Pancreas (tissue), 10 donors: ENCODE measurements around the gene TMEM256. TPM values are rescaled to one million over a fixed set of nuclear protein-coding genes. Genes with fewer than 3 reads are reported as not detected.

Experiments used
- ATAC-seq, 4 donors: fragments of 200-7000 bp; cut with Tn5 transposase; one replicate each; pipeline versions ENCODE4 v1.8.0 to v1.9.1; 2020; ENCODE audit warnings: mild to moderate bottlenecking in 4 of 4, moderate library complexity in 4 of 4
- DNase-seq, 6 donors: peaks; one replicate each; pipeline ENCODE4 v3.0.0-alpha.2; 2020
- FAIRE-seq: peaks from 2 replicates; lab custom pipeline; 2012; peaks lifted over from hg19 to GRCh38; lab: Jason Lieb, UNC
- H3K27ac ChIP-seq, 4 donors: fragments of 200-600 bp; sonication (generic); 1 replicate in 3 of 4; 2 replicates in 1 of 4; pipeline versions ENCODE4 v1.5.0 to v1.8.0; 2020
- H3K27me3 ChIP-seq, 4 donors: fragments of 200-600 bp; one replicate each; pipeline ENCODE4 v1.8.0; 2021
- H3K36me3 ChIP-seq, 3 donors: fragments of 200-600 bp; sonication (generic) in 1 of 3; one replicate each; pipeline versions ENCODE4 v1.5.0 to v1.8.0; 2020 to 2021
- H3K4me1 ChIP-seq, 3 donors: fragments of 200-600 bp; one replicate each; pipeline ENCODE4 v1.8.0; 2021
- H3K4me3 ChIP-seq, 4 donors: fragments of 200-600 bp; sonication (generic) in 2 of 4; one replicate each; pipeline versions ENCODE4 v1.5.0 to v1.8.0; 2020 to 2021
- H3K9me3 ChIP-seq, 4 donors: fragments of 200-600 bp; one replicate each; pipeline ENCODE4 v1.8.0; 2021
- CTCF ChIP-seq, 4 donors: fragments of 200-600 bp; sonication (generic) in 3 of 4; IDR thresholded peaks; one replicate each; pipeline versions ENCODE4 v1.5.0 to v1.8.0; 2021; ENCODE audit warnings: antibody characterized with exemption in 4 of 4
- WGBS, 2 donors: extraction: QIAGEN DNeasy Blood & Tissue Kit; methylation state at CpG; one replicate each; pipeline ENCODE4 v1.1.7; 2013; 5-methylcytosine and 5-hydroxymethylcytosine counted together
- intact Hi-C, 3 donors: fragments of 100-400 bp; cut with DNase I; formaldehyde crosslinking; loops; one replicate each; pipeline versions ENCODE4 v1.11.1 to v1.14.2; 2022
- polyA plus RNA-seq, 2 donors: library from polyadenylated mRNA; stranded (reverse); fragments of 200-250 nt; gene quantifications; one replicate each; pipeline ENCODE4 v1.2.3, GENCODE V29; 2013
- total RNA-seq, 6 donors: library from RNA; stranded (reverse); fragmentation: NEBNext Ultra II Directional in 4 of 6; extraction: Animal tissue kit (Norgen Biotek cat#: 25700) in 4 of 6; gene quantifications; one replicate each; pipeline versions ENCODE4 v1.2.1 to v1.2.4, GENCODE V29; 2021 to 2023
- donor health status: healthy with polysubstance abuse.
- donor health status: DM: no; HTN: no; CAD: no; lungs with moderate emphysema.
- donor health status: DM: no; HTN: no; CAD: no.
- donor health status: control.
- donor health status: control.
- donor health status: Bipolar disorder and iron deficiency.
- donor health status: DM: yes; HTN: yes; CAD: no.
- donor health status: DM: no; HTN: no; CAD: no.
- donor health status: DM: no; HTN: no; CAD: no.
- donor health status: DM: yes; HTN: yes; CAD: no.

Gene TMEM256
- total and polyA plus RNA-seq, 8 donors = 32.8 to 119 (median 51.2) TPM

- FAIRE-seq (no peak), DNase-seq (no peak), ATAC-seq (no peak)
- H3K9me3 ChIP-seq = no peaks in the 10 kb centered on the region
- H3K27ac ChIP-seq = no peak overlapping the region
- TF ChIP-seq CTCF (IDR thresholded peaks at IDR 0.05) = no peak
- 59 to 64% methylated on average over 8 of the region's 8 CpGs for WGBS, 2 donors
- intact Hi-C loops = loop anchor here in 2 of 3 donors (10.0 kb wide), 3 partner anchors 78 to 228 kb away; partner anchors contain the start of genes FGF11 (in 2 of the 2), TMEM102 (in 2 of the 2), MPDU1 (in 1 of the 2) and TNFSF13 (in 1 of the 2)
- H3K36me3 ChIP-seq = no peaks in the 10 kb centered on the region
- no peak overlapping the region for H3K4me3 ChIP-seq
- H3K4me1 ChIP-seq = peaks cover 0 to 12% (median 8%) of the 10 kb centered on the region in 3 donors
- H3K27me3 ChIP-seq = no peaks in the 10 kb centered on the region
These were observed 47.1 kb downstream of the TMEM256 start for GRCh38 chr17:7356756-7357155.

- Histone ChIP-seq H3K9me3 (no peaks in the 10 kb centered on the region), H3K4me1 (peaks cover 0 to 12% (median 8%) of the 10 kb centered on the region in 3 donors), H3K36me3 (no peaks in the 10 kb centered on the region), H3K27ac (no peak overlapping the region), H3K27me3 (no peaks in the 10 kb centered on the region), H3K4me3 (no peak overlapping the region)
- intact Hi-C loops = loop anchor here in 2 of 3 donors (10.0 kb wide), 3 partner anchors 79 to 229 kb away; partner anchors contain the start of genes FGF11 (in 2 of the 2), TMEM102 (in 2 of the 2), MPDU1 (in 1 of the 2) and TNFSF13 (in 1 of the 2)
- DNase-seq (peak; percentile 75 to 93 (median 88)), FAIRE-seq (no peak), ATAC-seq (peak; percentile 21 to 61 (median 54))
- TF ChIP-seq CTCF (IDR thresholded peaks at IDR 0.05) = peak; percentile 62 to 88 (median 80)
- 6% methylated on average over 12 of the region's 12 CpGs for WGBS, 2 donors
These were observed 47.8 kb downstream of the TMEM256 start for GRCh38 chr17:7356072-7356549.

GRCh38 chr17:7355573-7355972 lies 48.3 kb downstream of the TMEM256 start:
- H3K36me3 ChIP-seq = no peaks in the 10 kb centered on the region
- H3K4me1 ChIP-seq = peaks cover 0 to 14% (median 8%) of the 10 kb centered on the region in 3 donors
- no peak for ATAC-seq
- intact Hi-C loops = loop anchor here in 2 of 3 donors (10.0 kb wide), 3 partner anchors 79 to 229 kb away; partner anchors contain the start of genes FGF11 (in 2 of the 2), TMEM102 (in 2 of the 2), MPDU1 (in 1 of the 2) and TNFSF13 (in 1 of the 2)
- DNase-seq = no peak
- no peak for FAIRE-seq
- H3K9me3 ChIP-seq = no peaks in the 10 kb centered on the region
- no peak overlapping the region for H3K4me3 ChIP-seq
- no peaks in the 10 kb centered on the region for H3K27me3 ChIP-seq
- no peak for TF ChIP-seq CTCF (IDR thresholded peaks at IDR 0.05)
- H3K27ac ChIP-seq = no peak overlapping the region
- WGBS, 2 donors = 71 to 77% methylated on average over 8 of the region's 8 CpGs

GRCh38 chr17:7355053-7355452 lies 48.8 kb downstream of the TMEM256 start, which contains the start of gene TMEM95:
Gene TMEM95 (plus strand): TSS chr17:7355156. CDS start chr17:7355205, 49 bp downstream.
- FAIRE-seq (no peak), ATAC-seq (no peak), DNase-seq (peak in 4 of 6 donors; percentile 26 to 81 (median 52))
- intact Hi-C loops = loop anchor here in 2 of 3 donors (10.0 kb wide), 3 partner anchors 80 to 230 kb away; partner anchors contain the start of genes FGF11 (in 2 of the 2), TMEM102 (in 2 of the 2), MPDU1 (in 1 of the 2) and TNFSF13 (in 1 of the 2)
- no peaks in the 10 kb centered on the region for H3K9me3 ChIP-seq
- H3K27ac ChIP-seq = no peak within 1 kb of the TSS
- H3K4me1 ChIP-seq = peaks cover under 1 to 19% (median 8%) of the 10 kb centered on the region in 3 donors
- H3K27me3 ChIP-seq = no peaks in the 10 kb centered on the region
- no peak for TF ChIP-seq CTCF (IDR thresholded peaks at IDR 0.05)
- WGBS, 2 donors = 54 to 55% methylated on average over 10 of the region's 10 CpGs
- H3K4me3 ChIP-seq = no peak within 1 kb of the TSS
- no peaks in the 10 kb centered on the region for H3K36me3 ChIP-seq
